Measurements from ENCODE around the gene PTGER1. TPM values are rescaled to one million over a fixed set of nuclear protein-coding genes. Genes with fewer than 3 reads are reported as not detected.
A peak's percentile ranks its signal among the peaks of the same experiment; 100 is the strongest.

The PTGER1 gene
- total and polyA plus RNA-seq, 2 of the 13 experiments (the other 11 are each of a cell fraction or from before 2014, with no cell fraction given), result 0.13 TPM; not detected in 1

DNA sequence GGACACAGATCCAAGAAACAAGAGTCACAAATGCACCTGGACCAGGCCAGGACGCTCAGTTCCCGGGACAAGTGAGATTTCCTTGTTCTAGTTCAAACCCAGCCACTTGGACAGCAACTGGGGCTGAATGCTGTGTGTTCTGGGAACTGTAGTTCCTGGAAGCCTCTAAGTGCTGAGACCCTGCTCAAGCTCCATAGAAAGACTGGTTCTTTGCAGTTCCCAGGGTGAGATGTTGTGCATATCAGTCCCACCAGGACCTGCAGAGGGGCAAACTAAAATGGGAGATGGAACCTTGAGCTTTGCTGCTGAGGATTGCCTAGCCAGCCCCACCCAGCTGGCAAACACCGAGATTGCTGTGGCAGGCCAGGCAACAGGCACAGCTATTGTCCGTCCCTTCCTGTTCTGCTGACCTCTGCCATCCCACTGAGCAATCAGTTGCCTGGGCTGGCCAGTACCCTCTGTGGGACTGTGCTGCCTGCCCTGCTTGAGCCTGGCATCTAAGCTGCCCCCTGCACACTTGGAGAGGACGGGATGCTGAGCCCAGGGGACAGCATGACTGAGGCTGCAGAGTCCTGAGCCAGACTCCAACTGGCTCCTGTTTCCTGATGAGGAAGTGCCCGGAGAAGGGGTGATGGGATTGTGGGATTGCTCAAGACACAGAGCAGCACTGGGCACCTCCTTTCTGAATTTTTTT lies 22.2 kb upstream of the PTGER1 start (continued):
- TF ChIP-seq, protein P1, sequence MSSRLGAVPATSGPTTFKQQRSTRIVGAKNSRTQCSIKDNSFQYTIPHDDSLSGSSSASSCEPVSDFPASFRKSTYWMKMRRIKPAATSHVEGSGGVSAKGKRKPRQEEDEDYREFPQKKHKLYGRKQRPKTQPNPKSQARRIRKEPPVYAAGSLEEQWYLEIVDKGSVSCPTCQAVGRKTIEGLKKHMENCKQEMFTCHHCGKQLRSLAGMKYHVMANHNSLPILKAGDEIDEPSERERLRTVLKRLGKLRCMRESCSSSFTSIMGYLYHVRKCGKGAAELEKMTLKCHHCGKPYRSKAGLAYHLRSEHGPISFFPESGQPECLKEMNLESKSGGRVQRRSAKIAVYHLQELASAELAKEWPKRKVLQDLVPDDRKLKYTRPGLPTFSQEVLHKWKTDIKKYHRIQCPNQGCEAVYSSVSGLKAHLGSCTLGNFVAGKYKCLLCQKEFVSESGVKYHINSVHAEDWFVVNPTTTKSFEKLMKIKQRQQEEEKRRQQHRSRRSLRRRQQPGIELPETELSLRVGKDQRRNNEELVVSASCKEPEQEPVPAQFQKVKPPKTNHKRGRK (CRISPR knock-in tag; IDR thresholded peaks at IDR 0.05), result no peak
- TF ChIP-seq ZFP36L1 (CRISPR knock-in tag; IDR thresholded peaks at IDR 0.05) (no peak), ZNF143 (CRISPR knock-in tag; IDR thresholded peaks at IDR 0.05) (peak; percentile 81), ZFP82 (CRISPR knock-in tag; IDR thresholded peaks at IDR 0.05; ENCODE audit: borderline replicate concordance) (no peak), TCF12 (IDR thresholded peaks at IDR 0.05) (no peak), TCF12 (CRISPR knock-in tag; IDR thresholded peaks at IDR 0.05) (no peak), RBAK (CRISPR knock-in tag; IDR thresholded peaks at IDR 0.05) (no peak), BHLHE40 (IDR thresholded peaks at IDR 0.05; ENCODE audit: low read length) (peak; percentile 2; the same call in 1 of the 2 replicates), ZNF83 (CRISPR knock-in tag; IDR thresholded peaks at IDR 0.05; ENCODE audit: borderline replicate concordance) (peak; percentile 24; the same call in 1 of the 2 replicates), KLF12 (CRISPR knock-in tag; IDR thresholded peaks at IDR 0.05; ENCODE audit: borderline replicate concordance) (no peak), MBNL3 (CRISPR knock-in tag; conservative IDR thresholded peaks at IDR 0.05) (no peak)
- TF ChIP-seq, protein P2, sequence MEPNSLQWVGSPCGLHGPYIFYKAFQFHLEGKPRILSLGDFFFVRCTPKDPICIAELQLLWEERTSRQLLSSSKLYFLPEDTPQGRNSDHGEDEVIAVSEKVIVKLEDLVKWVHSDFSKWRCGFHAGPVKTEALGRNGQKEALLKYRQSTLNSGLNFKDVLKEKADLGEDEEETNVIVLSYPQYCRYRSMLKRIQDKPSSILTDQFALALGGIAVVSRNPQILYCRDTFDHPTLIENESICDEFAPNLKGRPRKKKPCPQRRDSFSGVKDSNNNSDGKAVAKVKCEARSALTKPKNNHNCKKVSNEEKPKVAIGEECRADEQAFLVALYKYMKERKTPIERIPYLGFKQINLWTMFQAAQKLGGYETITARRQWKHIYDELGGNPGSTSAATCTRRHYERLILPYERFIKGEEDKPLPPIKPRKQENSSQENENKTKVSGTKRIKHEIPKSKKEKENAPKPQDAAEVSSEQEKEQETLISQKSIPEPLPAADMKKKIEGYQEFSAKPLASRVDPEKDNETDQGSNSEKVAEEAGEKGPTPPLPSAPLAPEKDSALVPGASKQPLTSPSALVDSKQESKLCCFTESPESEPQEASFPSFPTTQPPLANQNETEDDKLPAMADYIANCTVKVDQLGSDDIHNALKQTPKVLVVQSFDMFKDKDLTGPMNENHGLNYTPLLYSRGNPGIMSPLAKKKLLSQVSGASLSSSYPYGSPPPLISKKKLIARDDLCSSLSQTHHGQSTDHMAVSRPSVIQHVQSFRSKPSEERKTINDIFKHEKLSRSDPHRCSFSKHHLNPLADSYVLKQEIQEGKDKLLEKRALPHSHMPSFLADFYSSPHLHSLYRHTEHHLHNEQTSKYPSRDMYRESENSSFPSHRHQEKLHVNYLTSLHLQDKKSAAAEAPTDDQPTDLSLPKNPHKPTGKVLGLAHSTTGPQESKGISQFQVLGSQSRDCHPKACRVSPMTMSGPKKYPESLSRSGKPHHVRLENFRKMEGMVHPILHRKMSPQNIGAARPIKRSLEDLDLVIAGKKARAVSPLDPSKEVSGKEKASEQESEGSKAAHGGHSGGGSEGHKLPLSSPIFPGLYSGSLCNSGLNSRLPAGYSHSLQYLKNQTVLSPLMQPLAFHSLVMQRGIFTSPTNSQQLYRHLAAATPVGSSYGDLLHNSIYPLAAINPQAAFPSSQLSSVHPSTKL (CRISPR knock-in tag; IDR thresholded peaks at IDR 0.05), result no peak
- TF ChIP-seq, protein P3, sequence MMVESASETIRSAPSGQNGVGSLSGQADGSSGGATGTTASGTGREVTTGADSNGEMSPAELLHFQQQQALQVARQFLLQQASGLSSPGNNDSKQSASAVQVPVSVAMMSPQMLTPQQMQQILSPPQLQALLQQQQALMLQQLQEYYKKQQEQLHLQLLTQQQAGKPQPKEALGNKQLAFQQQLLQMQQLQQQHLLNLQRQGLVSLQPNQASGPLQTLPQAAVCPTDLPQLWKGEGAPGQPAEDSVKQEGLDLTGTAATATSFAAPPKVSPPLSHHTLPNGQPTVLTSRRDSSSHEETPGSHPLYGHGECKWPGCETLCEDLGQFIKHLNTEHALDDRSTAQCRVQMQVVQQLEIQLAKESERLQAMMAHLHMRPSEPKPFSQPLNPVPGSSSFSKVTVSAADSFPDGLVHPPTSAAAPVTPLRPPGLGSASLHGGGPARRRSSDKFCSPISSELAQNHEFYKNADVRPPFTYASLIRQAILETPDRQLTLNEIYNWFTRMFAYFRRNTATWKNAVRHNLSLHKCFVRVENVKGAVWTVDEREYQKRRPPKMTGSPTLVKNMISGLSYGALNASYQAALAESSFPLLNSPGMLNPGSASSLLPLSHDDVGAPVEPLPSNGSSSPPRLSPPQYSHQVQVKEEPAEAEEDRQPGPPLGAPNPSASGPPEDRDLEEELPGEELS (CRISPR knock-in tag; IDR thresholded peaks at IDR 0.05), result 0 out of 2 replicates have a peak, but pooled peaks have one; percentile 39
- TF ChIP-seq, protein P4, sequence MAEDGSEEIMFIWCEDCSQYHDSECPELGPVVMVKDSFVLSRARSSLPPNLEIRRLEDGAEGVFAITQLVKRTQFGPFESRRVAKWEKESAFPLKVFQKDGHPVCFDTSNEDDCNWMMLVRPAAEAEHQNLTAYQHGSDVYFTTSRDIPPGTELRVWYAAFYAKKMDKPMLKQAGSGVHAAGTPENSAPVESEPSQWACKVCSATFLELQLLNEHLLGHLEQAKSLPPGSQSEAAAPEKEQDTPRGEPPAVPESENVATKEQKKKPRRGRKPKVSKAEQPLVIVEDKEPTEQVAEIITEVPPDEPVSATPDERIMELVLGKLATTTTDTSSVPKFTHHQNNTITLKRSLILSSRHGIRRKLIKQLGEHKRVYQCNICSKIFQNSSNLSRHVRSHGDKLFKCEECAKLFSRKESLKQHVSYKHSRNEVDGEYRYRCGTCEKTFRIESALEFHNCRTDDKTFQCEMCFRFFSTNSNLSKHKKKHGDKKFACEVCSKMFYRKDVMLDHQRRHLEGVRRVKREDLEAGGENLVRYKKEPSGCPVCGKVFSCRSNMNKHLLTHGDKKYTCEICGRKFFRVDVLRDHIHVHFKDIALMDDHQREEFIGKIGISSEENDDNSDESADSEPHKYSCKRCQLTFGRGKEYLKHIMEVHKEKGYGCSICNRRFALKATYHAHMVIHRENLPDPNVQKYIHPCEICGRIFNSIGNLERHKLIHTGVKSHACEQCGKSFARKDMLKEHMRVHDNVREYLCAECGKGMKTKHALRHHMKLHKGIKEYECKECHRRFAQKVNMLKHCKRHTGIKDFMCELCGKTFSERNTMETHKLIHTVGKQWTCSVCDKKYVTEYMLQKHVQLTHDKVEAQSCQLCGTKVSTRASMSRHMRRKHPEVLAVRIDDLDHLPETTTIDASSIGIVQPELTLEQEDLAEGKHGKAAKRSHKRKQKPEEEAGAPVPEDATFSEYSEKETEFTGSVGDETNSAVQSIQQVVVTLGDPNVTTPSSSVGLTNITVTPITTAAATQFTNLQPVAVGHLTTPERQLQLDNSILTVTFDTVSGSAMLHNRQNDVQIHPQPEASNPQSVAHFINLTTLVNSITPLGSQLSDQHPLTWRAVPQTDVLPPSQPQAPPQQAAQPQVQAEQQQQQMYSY (CRISPR knock-in tag; IDR thresholded peaks at IDR 0.05), result no peak
- TF ChIP-seq, protein P5, sequence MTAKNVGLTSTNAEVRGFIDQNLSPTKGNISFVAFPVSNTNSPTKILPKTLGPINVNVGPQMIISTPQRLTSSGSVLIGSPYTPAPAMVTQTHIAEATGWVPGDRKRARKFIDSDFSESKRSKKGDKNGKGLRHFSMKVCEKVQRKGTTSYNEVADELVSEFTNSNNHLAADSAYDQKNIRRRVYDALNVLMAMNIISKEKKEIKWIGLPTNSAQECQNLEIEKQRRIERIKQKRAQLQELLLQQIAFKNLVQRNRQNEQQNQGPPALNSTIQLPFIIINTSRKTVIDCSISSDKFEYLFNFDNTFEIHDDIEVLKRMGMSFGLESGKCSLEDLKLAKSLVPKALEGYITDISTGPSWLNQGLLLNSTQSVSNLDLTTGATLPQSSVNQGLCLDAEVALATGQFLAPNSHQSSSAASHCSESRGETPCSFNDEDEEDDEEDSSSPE (CRISPR knock-in tag; IDR thresholded peaks at IDR 0.05), result no peak
- TF ChIP-seq, protein P6, sequence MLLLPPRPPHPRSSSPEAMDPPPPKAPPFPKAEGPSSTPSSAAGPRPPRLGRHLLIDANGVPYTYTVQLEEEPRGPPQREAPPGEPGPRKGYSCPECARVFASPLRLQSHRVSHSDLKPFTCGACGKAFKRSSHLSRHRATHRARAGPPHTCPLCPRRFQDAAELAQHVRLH (CRISPR knock-in tag; IDR thresholded peaks at IDR 0.05; ENCODE audit: borderline replicate concordance, low read depth), result no peak
